ENCODE measurements around the gene URI1. TPM values are rescaled to one million over a fixed set of nuclear protein-coding genes. Genes with fewer than 3 reads are reported as not detected.

Gene URI1
- total and polyA plus RNA-seq, 5 donors: 19.1 to 50.4 (median 39.6) TPM

- DNase-seq: no peak
- no peaks in the 10 kb centered on the region for H3K4me1 ChIP-seq (ENCODE audit: control insufficient read depth, insufficient read depth, low read length)
- intact Hi-C loops (cut with DNase I): no loop called here
- 72% methylated on average over 13 of the region's 13 CpGs for WGBS
- H3K4me3 ChIP-seq (ENCODE audit: low read length): no peak overlapping the region
- no peak for ATAC-seq
- H3K9me3 ChIP-seq (ENCODE audit: control insufficient read depth, low read length): no peaks in the 10 kb centered on the region
- H3K27me3 ChIP-seq (ENCODE audit: control insufficient read depth, insufficient read depth): no peaks in the 10 kb centered on the region
- H3K27ac ChIP-seq (ENCODE audit: low read length): no peak overlapping the region
Observed at GRCh38 chr19:30060531-30061222, 118.6 kb downstream of the URI1 start.

DNA sequence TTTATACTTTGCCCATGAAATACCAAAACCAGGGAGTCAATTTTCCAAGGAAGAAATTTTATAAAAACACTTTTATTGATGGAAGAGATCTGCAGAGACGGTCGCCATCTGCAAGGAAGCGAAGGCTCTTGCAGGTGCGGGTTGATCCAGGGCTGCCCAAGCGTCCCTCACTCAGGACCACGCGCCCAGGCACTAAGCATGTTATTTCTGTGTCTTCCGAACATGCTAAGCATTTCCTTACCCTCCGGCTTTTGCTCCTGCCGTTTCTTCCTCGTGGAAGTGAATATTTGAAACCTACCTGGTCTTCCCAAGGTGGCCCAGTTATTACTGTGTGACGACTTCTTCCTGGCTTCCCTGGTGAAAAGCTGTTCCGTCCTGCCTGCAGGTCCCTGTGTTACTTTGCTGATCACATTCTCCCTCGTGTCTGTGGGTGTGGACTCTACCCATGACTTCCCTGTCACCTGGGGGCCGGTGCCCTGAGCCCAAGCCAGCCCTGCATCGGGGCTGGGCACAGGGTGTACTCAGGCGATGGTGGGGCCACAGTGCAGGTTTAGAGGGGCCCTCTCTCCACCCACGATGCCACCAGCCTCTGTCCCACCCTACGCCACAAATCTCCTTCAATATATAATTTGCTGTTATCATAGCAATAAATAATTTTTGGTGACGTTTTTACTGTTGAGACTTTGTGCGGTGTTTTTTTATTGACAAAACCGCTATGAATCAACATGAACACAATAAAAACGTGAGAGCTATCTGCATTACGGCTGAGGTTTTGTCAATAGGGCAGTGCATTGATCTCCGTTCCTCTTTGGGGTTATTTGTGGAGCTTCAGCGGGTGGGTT is 119.4 kb downstream of the URI1 start:
- WGBS: 86% methylated on average over 26 of the region's 26 CpGs
- Histone ChIP-seq H3K27ac (ENCODE audit: low read length) (no peak overlapping the region), H3K4me1 (ENCODE audit: control insufficient read depth, insufficient read depth, low read length) (no peaks in the 10 kb centered on the region), H3K9me3 (ENCODE audit: control insufficient read depth, low read length) (no peaks in the 10 kb centered on the region), H3K4me3 (ENCODE audit: low read length) (no peak overlapping the region), H3K27me3 (ENCODE audit: control insufficient read depth, insufficient read depth) (no peaks in the 10 kb centered on the region)
- no peak for ATAC-seq
- DNase-seq: no peak
- intact Hi-C loops (cut with DNase I): no loop called here

GRCh38 chr19:30062065-30062906 is 120.2 kb downstream of the URI1 start:
- intact Hi-C loops (cut with DNase I): no loop called here
- H3K27me3 ChIP-seq (ENCODE audit: control insufficient read depth, insufficient read depth): no peaks in the 10 kb centered on the region
- no peaks in the 10 kb centered on the region for H3K4me1 ChIP-seq (ENCODE audit: control insufficient read depth, insufficient read depth, low read length)
- no peak overlapping the region for H3K4me3 ChIP-seq (ENCODE audit: low read length)
- no peaks in the 10 kb centered on the region for H3K9me3 ChIP-seq (ENCODE audit: control insufficient read depth, low read length)
- ATAC-seq (peak in 1 of 2 donors; percentile 15), DNase-seq (no peak)
- H3K27ac ChIP-seq (ENCODE audit: low read length): no peak overlapping the region
- whole genome bisulfite sequencing: 80% methylated on average over 16 of the region's 16 CpGs

DNA sequence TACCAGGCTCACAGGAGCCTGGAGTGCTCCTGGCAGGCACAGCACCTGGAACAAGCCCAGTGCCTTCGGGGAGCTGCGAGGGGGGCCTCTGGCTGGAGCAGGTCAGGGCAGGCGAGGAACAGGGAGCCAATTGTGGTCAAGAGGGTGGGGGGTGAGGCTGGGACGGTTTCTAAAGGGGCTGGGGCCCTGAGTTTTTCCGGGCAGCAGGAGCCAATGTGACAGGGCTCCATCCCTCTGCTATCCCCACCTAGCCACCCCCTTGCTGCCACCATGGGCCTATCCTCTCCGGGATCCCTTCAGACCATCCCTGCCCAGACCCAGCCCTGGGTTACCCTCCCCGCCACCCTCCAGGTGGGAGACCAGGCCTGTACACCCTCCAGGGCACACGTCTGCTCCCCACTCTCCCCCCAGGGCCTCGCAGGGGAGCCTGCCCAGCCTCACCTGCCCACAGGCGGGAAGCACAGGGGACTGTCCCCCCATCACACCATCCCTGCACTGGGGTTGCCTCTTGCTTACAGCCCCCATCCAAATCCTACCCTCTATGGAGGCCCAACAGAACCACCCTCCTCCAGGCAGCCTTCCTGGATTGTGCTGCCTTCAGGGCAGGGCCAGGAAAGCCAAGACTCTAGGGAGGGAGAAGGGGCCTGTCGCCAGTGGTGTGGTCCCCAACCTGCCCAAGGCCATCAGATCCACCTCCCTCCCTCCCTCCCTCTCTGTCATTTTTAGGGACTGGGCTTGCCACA is 121.0 kb downstream of the URI1 start:
- H3K4me1 ChIP-seq (ENCODE audit: control insufficient read depth, insufficient read depth, low read length): no peaks in the 10 kb centered on the region
- H3K27ac ChIP-seq (ENCODE audit: low read length): no peak overlapping the region
- H3K4me3 ChIP-seq (ENCODE audit: low read length): no peak overlapping the region
- WGBS: 80% methylated on average over 11 of the region's 11 CpGs
- no peaks in the 10 kb centered on the region for H3K9me3 ChIP-seq (ENCODE audit: control insufficient read depth, low read length)
- ATAC-seq (no peak), DNase-seq (no peak)
- intact Hi-C loops (cut with DNase I): no loop called here
- no peaks in the 10 kb centered on the region for H3K27me3 ChIP-seq (ENCODE audit: control insufficient read depth, insufficient read depth)

DNA sequence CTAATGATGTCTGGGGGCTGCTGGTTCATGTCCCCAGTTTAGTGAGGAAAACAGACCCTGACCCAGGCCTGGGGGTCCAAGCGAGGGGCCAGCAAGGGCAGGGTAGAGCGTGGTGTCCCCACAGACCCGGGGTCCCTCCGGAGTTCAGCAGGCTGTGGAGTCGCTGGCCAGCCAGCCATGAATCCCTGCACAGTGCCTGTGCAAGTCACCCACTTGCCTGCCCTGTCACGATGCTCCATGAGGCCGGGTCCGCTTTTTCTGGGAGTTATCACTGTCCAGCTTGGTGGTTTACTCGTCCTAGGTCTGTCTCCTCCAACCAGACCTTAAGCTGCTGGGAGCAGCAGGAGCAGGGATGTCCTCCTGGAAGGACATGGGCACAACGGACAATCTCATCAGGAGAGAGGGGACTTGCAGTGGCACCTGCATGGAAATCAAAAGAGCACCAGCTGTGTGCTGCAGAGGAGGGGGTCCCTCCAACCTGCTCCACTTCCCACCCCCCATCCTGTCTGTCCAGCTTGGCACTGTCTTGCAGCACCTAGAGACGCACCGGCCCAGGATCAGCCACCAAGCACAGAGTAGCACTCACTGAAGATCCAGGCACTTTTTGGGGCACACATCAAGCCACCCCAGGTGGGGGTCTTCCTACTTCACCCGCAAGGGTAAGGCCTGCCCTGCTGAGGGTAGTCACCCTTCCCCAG is 121.8 kb downstream of the URI1 start:
- 81% methylated on average over 13 of the region's 13 CpGs for WGBS
- intact Hi-C loops (cut with DNase I): no loop called here

DNA sequence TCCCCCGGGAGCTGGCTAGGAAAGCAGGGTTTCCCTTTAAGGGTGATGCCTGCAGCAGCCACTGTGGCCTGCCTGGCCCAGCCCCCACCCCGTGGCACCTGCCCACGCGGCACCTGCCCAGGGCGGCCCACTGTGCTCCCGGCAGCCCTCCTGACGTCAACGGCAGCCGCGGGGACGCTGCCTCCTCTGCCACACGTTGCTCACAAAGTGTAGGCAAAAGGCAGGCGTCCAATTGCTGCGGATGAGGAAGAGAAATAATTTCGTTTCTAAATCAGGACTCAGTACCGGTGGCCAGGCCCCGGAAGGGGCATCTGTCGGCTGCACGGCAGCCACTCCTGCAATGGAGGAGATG is 122.3 kb downstream of the URI1 start:
- H3K27me3 ChIP-seq (ENCODE audit: control insufficient read depth, insufficient read depth): no peaks in the 10 kb centered on the region
- H3K4me3 ChIP-seq (ENCODE audit: low read length): no peak overlapping the region
- ATAC-seq (no peak), DNase-seq (no peak)
- intact Hi-C loops (cut with DNase I): no loop called here
- no peak overlapping the region for H3K27ac ChIP-seq (ENCODE audit: low read length)
- WGBS: 61% methylated on average over 19 of the region's 19 CpGs
- no peaks in the 10 kb centered on the region for H3K4me1 ChIP-seq (ENCODE audit: control insufficient read depth, insufficient read depth, low read length)
- no peaks in the 10 kb centered on the region for H3K9me3 ChIP-seq (ENCODE audit: control insufficient read depth, low read length)

More for the DNA sequence above, 121.8 kb downstream of the URI1 start:
- H3K27ac ChIP-seq (ENCODE audit: low read length): no peak overlapping the region
- no peak overlapping the region for H3K4me3 ChIP-seq (ENCODE audit: low read length)
- DNase-seq (no peak), ATAC-seq (no peak)
- H3K9me3 ChIP-seq (ENCODE audit: control insufficient read depth, low read length): no peaks in the 10 kb centered on the region
- H3K4me1 ChIP-seq (ENCODE audit: control insufficient read depth, insufficient read depth, low read length): no peaks in the 10 kb centered on the region
- H3K27me3 ChIP-seq (ENCODE audit: control insufficient read depth, insufficient read depth): no peaks in the 10 kb centered on the region

- H3K4me1 ChIP-seq (ENCODE audit: control insufficient read depth, insufficient read depth, low read length): no peaks in the 10 kb centered on the region
- no peak overlapping the region for H3K4me3 ChIP-seq (ENCODE audit: low read length)
- H3K27ac ChIP-seq (ENCODE audit: low read length): no peak overlapping the region
- ATAC-seq: no peak
- DNase-seq: no peak
- 69% methylated on average over 16 of the region's 16 CpGs for WGBS
- H3K27me3 ChIP-seq (ENCODE audit: control insufficient read depth, insufficient read depth): no peaks in the 10 kb centered on the region
- no peaks in the 10 kb centered on the region for H3K9me3 ChIP-seq (ENCODE audit: control insufficient read depth, low read length)
- intact Hi-C loops (cut with DNase I): no loop called here
Observed at GRCh38 chr19:30064771-30065494, 122.9 kb downstream of the URI1 start.

DNA sequence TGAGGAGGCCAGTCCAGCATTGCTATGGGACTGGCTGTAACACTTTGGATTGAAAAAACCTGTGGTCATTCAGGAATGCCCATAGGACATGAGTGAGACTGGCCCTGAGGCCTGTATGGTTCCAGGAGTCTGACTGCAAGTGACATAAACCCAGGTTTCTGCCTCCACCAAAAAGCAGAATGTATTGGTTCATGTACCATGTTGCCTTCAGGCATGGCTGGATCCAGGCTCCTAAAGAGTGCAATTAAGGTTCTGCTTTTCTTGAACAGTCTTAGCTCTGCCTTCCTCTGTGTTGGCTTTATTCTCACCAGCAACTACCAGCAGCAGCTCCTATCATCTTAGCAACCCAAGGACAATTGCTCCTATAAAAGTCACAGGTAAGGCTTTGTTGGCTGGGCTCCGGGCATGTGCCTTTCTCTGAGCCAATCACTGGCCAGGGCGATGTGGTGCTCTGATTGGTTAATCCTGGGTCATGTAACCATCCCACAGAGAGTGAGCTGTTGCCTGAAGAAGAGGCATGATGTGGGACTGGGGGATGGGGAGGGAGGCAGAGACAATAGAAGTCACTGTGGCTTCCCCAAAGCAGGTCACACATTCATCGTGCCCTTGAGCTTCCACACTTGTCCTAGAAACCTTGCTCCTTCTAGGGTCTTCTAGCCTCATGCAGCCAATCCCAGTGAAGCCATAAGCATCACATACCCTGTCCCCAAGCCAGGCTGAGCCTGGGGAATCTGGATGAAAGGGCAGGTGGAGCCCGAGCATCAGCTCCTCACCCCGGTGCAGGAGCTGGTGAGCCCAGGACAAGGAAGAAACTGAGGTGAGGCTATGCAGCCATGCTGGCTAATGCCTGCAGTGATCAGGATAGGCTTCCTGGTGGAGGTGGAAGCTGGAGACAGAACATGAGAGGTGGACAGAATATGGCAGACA is 123.9 kb downstream of the URI1 start:
- Histone ChIP-seq H3K27ac (ENCODE audit: low read length) (no peak overlapping the region), H3K9me3 (ENCODE audit: control insufficient read depth, low read length) (no peaks in the 10 kb centered on the region), H3K4me3 (ENCODE audit: low read length) (no peak overlapping the region), H3K27me3 (ENCODE audit: control insufficient read depth, insufficient read depth) (no peaks in the 10 kb centered on the region), H3K4me1 (ENCODE audit: control insufficient read depth, insufficient read depth, low read length) (no peaks in the 10 kb centered on the region)
- WGBS: 91% methylated on average over 5 of the region's 5 CpGs
- intact Hi-C loops (cut with DNase I): no loop called here
- ATAC-seq (no peak), DNase-seq (no peak)

Measured in right cardiac atrium (tissue), 5 donors.